HG03432 (cell line): ENCODE data around the gene PRSS16.
"Not testable (repeated sequence)": the region's sequence is repeated elsewhere in the genome, so short reads cannot be mapped to it uniquely, and the experiment has no call there.

ENCODE experiments used
- ATAC-seq: cut with Tn5 transposase; IDR thresholded peaks from one replicate; pipeline ENCODE4 v1.9.1; 2021; ENCODE audit warnings: mild to moderate bottlenecking, moderate library complexity; ENCODE audit not compliant: unreplicated experiment

The PRSS16 gene

GRCh38 chr6:27241443-27241842, 6.1 kb upstream of the PRSS16 start:
- ATAC-seq = no peak

DNA sequence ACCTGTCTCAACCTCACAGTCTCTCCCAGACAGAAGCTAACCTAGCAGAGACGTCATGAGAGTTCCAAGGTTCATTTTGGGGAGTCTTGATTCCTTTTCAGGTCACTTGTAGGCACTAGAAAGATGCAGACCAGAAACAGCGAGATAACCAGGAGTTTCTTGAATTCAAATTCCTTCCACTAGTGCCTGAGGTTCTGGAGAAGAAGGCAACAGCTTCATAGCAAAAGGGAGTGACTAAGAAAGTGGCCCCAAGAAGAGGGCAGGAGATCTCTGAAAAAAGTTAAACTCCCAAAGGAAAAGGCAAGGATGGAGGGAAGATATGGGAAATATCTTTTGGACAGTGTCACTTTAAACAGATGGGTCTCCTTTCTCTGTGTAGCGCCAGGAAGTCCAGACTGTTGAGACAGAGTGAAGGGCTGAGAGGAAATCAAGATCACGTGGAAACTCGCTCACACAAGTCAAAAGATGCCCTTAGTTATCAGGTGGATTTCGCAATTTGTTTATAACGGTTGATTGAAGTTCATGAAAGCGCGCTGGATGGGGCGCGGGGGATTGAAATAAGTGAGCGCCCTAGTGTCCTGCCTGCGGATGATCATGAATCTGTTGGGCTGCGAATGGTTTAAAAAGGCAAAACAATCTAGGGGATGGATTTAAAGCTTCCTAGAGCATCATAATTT, 4.8 kb upstream of the PRSS16 start:
- no peak for ATAC-seq

GRCh38 chr6:27248783-27249182, 1.3 kb downstream of the PRSS16 start:
- no peak for ATAC-seq

GRCh38 chr6:27250277-27251111, 3.0 kb downstream of the PRSS16 start:
- ATAC-seq = no peak

- ATAC-seq = peak; percentile 81
These were observed 3.7 kb downstream of the PRSS16 start for GRCh38 chr6:27251112-27251605.

DNA sequence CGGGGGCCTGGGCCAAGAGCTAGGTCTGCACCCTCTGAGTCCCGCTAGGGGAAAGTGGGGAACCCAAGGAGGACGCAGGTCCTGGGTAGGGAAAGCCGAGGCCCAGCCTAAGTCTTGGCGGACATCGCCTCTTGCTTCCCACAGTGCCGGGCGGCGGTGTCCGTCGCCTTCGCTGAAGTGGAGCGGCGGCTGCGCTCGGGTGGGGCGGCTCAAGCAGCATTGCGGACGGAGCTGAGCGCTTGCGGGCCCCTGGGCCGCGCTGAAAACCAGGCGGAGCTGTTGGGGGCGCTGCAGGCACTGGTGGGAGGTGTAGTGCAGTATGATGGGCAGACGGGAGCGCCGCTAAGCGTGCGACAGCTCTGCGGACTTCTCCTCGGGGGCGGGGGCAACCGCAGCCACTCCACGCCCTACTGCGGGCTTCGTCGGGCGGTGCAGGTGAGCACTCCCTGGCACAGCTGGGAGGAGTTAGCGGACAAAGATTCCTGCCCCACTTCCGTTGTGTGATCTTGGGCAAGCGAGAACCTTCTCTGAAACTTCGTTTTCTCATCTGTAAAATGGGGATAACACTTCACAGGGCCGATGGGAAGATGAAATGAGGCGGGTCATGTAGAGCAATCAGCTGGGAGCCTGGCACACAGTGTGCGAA, 4.2 kb downstream of the PRSS16 start:
- ATAC-seq = peak; percentile 86

DNA sequence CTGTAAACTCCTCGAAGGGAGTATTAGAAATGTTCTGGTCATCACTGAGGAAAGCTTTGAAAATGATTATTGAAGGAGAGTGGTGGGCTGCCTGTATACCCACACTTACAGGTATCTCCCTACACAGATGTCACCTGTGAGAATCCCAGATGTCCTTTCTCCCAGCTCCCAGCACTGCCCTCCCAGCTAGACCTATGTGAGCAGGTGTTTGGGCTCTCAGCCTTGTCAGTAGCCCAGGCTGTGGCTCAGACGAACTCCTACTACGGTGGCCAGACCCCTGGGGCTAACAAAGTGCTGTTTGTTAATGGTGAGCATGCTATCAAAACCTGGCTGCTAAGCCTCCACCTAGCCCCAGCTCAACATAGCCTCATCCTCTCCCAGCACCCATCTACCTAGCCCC, 7.1 kb downstream of the PRSS16 start:
- no peak for ATAC-seq

- ATAC-seq = no peak
These were observed 8.4 kb downstream of the PRSS16 start for GRCh38 chr6:27255866-27256265.

DNA sequence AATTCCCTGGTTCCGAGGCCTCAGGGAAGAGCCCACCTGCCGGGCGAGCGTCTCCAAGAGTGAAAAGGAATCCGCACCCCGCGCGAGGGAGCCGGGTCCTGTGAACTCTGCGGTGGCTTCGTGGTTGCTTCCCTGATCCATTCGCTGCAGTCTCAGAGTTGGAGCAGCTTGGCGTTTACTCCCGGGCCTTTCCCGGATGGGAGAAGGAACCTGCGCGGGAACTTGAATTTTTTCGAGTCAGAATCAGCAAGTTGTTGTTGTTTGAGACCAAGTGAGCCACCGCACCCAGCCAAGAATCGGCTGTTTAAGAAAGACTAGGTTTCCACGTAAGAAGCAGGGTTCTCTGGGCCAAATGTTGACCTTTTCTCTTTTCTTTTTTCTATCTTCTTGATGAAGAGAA, 12.9 kb downstream of the PRSS16 start:
- ATAC-seq = no peak

DNA sequence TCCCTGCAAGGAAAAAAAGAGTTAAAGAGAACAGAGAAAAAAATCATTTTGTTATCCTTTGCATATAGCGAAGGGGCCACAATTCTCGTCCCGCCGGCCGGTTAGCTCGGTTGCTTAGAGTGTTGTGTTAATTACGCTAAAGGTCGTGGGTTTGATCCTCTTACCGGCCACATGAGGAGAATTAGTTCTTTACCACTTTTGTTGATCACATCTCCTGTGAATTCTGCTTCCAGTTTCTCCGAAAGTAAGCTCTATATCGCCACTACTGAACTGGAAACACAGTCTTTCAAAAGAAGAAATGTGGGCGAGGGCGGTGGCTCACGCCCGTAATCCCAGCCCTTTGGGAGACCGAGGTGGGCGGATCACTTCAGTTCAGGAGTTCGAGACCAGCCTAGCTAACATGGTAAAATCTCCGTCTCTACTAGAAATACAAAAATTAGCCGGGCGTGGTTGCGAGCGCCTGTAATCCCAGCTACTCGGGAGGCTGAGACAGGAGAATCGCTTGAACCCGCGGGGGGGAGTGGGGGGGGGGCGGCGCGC, 13.4 kb downstream of the PRSS16 start:
- ATAC-seq = no peak

- no peak for ATAC-seq
These were observed 16.4 kb downstream of the PRSS16 start for GRCh38 chr6:27263886-27264285.

DNA sequence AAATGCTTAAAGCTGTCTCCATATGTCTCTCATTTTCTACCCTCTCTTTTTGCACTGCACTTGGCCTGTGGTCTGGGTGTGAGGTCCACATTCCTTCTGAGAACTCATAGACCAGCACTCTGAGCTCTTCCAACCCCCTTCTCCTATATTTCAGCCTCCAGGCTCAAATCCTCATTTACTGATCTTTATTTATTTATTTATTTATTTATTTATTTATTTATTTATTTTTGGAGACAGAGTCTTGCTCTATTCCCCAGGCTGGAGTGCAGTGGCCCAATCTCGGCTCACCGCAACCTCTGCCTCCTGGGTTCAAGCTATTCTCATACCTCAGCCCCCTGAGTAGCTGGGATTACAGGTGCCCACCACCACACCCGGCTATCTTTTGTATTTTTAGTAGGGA, 19.5 kb downstream of the PRSS16 start:
- not testable (repeated sequence) for ATAC-seq

DNA sequence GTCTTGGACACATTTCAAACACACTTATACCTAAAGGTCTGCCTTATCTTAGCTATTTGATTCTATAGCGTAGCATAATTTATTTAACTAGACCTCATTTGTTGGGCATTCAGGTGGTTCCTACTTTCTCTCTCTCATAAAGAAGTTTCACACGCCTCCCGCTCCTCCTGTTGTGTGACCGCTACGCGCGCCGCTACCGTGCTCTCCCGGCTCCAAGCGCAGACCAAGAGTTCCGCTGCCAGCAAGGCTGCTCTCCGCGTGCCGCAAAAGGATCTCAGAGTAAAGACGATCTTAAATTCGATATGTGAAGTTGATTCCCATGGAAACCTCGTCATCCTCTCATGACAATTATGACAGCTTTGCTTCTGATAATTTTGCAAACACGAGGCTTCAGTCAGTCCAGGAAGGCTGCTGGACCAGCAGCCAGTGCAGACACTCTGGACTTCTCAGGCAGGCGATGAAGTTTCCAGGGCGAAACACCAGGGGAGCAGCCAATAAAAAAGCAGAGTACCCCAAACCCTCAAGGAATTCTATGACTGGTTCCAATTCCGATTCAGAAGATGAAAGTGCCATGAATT, 20.4 kb downstream of the PRSS16 start:
- no peak for ATAC-seq

- ATAC-seq = no peak
These were observed 21.3 kb downstream of the PRSS16 start for GRCh38 chr6:27268803-27269202.

DNA sequence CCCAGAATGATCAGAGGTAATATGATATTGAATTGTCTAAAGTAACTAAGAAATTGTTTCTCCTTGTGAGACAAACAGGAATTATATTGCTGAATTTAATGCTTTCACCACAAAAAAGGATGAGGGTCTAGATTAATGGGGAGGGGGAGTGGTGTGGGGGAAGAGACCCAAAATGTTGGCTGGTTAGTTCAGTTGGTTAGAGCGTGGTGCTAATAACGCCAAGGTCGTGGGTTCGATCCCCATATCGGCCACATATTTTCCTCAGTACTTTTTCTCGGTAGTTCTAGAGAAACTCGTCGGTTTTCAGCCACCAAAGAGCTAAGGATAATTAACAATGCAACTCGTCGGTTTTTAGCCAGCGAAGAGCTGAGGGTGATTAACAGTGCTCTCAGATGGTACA, 26.3 kb downstream of the PRSS16 start:
- no peak for ATAC-seq

- ATAC-seq = no peak
These were observed 27.8 kb downstream of the PRSS16 start for GRCh38 chr6:27275025-27275956.

DNA sequence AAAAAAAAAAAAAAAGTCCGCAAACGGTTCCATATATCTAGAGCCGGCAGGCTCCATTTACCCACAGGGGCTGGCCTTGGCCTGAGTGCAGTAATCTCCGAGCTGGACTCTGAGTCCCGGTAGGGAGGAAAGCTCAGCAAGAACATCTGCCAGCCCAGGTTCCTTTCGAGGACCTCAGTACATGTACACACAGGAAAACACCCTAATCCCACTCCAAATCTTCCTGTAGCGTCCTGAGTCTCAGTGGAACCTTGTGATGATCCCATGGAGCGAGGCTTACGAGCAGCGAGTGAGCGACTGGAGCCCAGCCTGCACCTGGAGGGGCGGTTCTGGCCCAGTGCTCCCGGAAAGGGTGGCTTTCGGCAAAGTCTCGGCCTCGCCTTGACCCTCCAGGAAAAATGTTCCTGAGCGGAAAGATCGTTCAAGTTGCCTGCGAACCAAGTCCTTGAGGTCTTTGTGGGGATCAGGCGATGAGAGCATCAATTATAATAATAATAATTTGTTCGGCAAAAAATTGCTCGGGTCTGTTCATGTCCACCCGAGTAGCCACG, 32.1 kb downstream of the PRSS16 start:
- no peak for ATAC-seq

DNA sequence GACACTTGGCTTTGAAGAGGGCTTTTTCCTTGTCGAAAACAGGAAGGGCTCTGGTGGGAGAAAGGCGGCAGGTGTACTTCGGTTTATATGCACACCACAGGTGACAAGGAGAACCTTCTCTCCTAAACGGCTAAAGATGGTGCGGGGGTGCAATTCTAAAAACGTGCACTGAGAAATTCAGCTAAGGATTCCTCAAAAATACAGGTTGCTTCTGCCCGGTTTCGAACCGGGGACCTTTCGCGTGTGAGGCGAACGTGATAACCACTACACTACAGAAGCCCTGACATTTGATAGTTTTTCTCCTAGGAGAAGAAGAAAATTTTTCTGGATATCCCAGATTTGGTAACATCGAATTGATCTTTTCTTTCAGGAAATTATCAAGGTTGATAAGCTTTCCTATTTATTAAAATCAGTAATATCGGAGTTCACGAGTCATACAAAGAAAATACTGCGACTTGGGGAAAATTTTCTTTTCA, 32.6 kb downstream of the PRSS16 start:
- ATAC-seq = no peak

DNA sequence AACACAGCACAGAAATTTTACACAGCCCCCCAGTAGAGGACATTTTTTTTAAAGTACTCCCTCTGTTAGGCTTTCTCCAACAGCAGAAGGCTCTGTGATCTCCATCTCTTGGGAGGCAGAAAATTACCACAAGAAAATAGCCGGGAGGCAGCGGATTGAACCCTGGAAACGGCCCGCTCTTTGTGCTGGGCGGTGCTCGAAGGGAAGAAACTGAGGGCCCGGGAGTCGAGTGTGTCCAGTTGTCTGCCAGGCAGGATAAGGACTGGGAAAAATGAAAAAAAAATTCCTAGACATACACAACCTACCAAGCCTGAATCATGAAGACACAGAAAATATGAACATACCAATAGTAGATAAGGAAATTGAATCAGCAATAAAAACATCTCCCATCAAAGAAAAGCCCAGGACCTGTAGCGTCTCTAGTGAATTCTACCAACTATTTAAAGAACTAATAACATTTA, 33.1 kb downstream of the PRSS16 start:
- ATAC-seq = no peak
